ENCODE measurements around the gene GREB1.

The GREB1 gene

DNA sequence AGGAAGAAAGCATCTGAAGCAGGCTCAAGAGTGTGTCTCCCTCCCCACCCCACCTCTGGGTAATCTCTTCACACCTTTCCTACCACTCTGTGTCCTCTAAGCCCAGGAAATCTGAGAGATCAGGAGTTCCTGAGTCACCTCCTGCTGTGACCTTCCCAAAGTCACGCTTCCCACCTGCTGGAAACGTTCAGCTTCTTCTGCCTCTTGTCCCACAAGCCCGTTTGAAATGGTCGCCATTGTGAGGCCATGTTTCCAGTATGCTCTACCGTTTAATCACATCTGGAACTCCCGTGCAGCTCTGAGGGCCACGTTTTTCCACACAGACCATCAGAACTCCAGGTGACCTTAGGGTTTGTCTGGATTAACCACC lies 25.9 kb downstream of the GREB1 start:
- TF ChIP-seq, protein P1, sequence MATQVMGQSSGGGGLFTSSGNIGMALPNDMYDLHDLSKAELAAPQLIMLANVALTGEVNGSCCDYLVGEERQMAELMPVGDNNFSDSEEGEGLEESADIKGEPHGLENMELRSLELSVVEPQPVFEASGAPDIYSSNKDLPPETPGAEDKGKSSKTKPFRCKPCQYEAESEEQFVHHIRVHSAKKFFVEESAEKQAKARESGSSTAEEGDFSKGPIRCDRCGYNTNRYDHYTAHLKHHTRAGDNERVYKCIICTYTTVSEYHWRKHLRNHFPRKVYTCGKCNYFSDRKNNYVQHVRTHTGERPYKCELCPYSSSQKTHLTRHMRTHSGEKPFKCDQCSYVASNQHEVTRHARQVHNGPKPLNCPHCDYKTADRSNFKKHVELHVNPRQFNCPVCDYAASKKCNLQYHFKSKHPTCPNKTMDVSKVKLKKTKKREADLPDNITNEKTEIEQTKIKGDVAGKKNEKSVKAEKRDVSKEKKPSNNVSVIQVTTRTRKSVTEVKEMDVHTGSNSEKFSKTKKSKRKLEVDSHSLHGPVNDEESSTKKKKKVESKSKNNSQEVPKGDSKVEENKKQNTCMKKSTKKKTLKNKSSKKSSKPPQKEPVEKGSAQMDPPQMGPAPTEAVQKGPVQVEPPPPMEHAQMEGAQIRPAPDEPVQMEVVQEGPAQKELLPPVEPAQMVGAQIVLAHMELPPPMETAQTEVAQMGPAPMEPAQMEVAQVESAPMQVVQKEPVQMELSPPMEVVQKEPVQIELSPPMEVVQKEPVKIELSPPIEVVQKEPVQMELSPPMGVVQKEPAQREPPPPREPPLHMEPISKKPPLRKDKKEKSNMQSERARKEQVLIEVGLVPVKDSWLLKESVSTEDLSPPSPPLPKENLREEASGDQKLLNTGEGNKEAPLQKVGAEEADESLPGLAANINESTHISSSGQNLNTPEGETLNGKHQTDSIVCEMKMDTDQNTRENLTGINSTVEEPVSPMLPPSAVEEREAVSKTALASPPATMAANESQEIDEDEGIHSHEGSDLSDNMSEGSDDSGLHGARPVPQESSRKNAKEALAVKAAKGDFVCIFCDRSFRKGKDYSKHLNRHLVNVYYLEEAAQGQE (IDR thresholded peaks at IDR 0.05; ENCODE audit: low read depth), result no peak
- TF ChIP-seq CREB1 (IDR thresholded peaks at IDR 0.05; ENCODE audit: low read depth) (no peak), TCF12 (IDR thresholded peaks at IDR 0.05; ENCODE audit: low read depth) (no peak), EGR1 (IDR thresholded peaks at IDR 0.05) (no peak), NFIC (IDR thresholded peaks at IDR 0.05) (no peak), ZBTB7A (IDR thresholded peaks at IDR 0.05; ENCODE audit: low read depth) (no peak)

DNA sequence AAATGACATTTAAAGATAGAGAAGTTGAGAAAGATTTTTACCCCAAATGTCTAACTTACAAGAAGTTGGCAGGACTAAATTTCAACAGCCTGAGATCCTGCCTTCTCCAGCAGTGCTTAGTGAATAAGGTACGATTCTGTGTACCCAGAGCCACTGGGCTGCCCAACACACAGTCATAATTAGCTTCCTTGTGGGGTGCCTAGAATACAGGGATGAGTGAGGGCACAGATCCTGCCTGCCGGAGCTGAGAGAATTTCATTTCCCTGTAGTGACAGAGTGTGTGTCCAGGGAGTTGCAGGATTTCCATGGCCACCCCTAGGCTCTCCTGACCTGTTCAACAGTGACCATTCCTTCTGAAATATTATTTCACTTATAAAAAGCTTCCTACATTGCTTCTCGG lies 27.0 kb downstream of the GREB1 start:
- TF ChIP-seq TEAD4 (IDR thresholded peaks at IDR 0.05) (no peak), CREB1 (IDR thresholded peaks at IDR 0.05; ENCODE audit: low read depth) (no peak), EP300 (IDR thresholded peaks at IDR 0.05; ENCODE audit: borderline replicate concordance) (no peak), NFIC (IDR thresholded peaks at IDR 0.05) (no peak)
- TF ChIP-seq, protein P1 (IDR thresholded peaks at IDR 0.05; ENCODE audit: low read depth), result no peak
- TF ChIP-seq, protein P2, sequence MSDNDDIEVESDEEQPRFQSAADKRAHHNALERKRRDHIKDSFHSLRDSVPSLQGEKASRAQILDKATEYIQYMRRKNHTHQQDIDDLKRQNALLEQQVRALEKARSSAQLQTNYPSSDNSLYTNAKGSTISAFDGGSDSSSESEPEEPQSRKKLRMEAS (IDR thresholded peaks at IDR 0.05), result no peak

DNA sequence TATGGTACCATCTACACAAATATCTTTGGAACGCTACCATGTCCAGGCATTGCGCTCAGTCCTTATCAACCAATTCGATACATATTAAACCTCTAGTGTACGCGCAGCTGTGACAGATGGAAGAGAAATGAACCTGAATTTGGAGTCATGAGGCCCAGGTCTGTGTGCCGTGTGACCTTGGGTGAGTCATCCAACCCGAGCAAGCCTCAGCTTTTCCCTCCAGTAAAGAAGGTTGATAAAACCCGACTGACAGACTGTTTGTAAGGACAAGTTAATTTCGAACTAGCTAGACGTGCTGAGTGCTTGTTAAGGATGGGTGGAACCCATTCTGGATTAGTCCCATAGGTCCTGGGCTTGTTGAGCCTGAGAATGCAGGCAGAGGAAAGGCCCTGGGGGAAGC lies 28.2 kb downstream of the GREB1 start:
- TF ChIP-seq RAD21 (IDR thresholded peaks at IDR 0.05; ENCODE audit: low read depth), result no peak
- no peak for TF ChIP-seq TAF1 (IDR thresholded peaks at IDR 0.05; ENCODE audit: low read depth)
- TF ChIP-seq, protein P1 (IDR thresholded peaks at IDR 0.05; ENCODE audit: low read depth), result no peak
- TF ChIP-seq FOXM1 (IDR thresholded peaks at IDR 0.05; ENCODE audit: borderline replicate concordance, low read depth), result no peak
- TF ChIP-seq NFIC (IDR thresholded peaks at IDR 0.05), result no peak
- TF ChIP-seq YY1 (IDR thresholded peaks at IDR 0.05; ENCODE audit: low read depth), result no peak
- TF ChIP-seq ZBTB7A (IDR thresholded peaks at IDR 0.05; ENCODE audit: low read depth), result no peak
- TF ChIP-seq EP300 (IDR thresholded peaks at IDR 0.05; ENCODE audit: borderline replicate concordance), result no peak

DNA sequence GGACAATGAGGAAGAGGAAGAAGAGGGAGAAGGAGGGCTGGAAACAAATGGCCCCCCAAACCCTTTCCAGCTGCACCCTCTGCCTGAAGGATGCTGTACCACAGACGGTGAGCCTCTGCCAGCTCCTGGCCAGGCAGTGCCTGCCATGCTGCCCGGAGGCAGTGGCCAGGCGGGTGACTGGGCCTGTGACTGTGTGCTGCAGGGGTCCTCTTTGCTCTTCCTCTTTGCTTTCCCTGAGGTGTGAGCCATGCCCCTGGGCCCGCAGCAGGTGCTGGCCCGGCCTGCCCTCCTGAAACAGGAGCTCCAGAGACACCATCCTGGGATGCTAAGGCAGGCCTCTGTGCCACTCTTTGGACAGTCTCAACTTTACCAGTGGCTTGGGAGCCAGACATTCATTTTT lies 28.6 kb downstream of the GREB1 start:
- TF ChIP-seq RAD21 (IDR thresholded peaks at IDR 0.05; ENCODE audit: low read depth) (no peak), TAF1 (IDR thresholded peaks at IDR 0.05; ENCODE audit: low read depth) (no peak)

DNA sequence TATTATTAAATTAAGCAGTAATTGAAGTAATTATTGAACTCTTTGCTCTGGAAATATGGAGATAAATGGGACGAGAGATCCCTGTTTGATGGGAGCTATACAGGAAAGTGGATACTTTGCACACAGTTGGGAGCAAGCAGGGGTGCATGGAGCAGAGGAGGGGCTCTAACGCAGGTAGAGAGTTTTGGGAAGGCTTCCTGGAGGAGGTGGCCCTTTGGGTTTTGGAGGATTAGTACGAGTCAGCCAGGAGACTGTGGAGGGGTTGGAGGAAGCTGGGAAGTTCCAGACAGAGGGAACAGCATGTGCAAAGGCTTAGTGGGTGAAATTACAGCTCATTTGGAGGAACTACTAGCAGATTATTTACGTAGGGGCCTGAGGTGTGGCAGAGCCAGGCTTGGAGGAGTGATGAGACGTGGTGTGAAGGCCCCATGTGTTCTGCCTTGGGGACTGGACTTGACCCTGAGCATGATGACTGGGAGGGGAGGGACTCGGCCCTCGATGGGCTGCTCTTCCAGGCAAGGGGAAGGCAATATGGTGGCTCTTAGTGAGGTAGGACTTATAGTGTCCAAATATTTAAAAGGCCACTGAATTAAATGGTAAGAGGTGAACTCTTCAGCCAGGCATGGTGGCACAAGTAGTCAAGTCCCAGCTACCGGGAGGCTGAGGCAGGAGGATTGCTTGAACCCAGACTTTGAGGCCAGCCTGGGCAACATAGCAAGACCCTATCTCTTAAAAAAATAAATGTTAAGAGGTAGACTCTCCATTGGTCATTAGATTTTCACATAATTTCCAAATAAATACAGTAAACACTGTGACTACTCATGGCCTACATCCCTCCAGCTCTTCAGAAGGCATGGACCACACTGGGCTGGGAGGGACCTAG lies 30.2 kb downstream of the GREB1 start:
- no peak for TF ChIP-seq TEAD4 (IDR thresholded peaks at IDR 0.05)

DNA sequence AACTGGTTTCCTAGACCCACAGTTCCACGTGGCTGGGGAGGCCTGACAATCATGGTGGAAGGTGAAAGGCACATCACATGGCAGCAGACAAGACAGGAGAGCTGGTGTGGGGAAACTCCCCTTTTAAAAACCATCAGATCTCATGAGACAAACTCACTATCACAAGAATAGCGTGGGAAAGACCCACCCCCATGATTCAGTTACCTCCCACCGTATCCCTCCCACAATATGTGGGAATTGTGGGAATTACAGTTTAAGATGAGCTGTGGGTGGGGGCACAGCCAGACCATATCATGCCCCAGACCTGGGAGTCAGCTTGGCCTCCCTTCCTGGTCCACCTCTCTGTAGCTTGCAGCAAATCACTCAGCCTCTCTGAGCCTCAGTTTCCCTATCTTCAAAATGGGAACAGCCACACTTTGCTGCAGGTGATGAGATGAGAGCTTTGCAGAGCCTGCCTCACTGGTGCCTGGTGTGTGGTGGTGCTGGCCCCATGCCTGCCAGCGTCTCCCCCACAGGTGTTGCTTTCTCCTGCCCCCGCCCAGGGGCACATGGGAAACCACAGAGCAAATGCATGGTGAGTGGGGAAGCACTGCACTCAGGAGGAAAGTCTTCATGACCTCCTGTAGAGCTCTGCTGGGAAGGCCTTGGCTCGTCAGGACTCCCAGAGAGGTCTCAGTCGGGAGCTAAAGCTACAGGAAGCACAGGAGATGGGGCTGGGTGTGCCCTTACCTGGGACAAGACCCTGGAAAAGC lies 31.1 kb downstream of the GREB1 start:
- TF ChIP-seq ZBTB7A (IDR thresholded peaks at IDR 0.05; ENCODE audit: low read depth) (no peak), TEAD4 (IDR thresholded peaks at IDR 0.05) (no peak), EP300 (IDR thresholded peaks at IDR 0.05; ENCODE audit: borderline replicate concordance) (no peak), NFIC (IDR thresholded peaks at IDR 0.05) (no peak), CREB1 (IDR thresholded peaks at IDR 0.05; ENCODE audit: low read depth) (no peak), TAF1 (IDR thresholded peaks at IDR 0.05; ENCODE audit: low read depth) (no peak), CEBPB (IDR thresholded peaks at IDR 0.05) (no peak), TCF12 (IDR thresholded peaks at IDR 0.05; ENCODE audit: low read depth) (no peak), RAD21 (IDR thresholded peaks at IDR 0.05; ENCODE audit: low read depth) (no peak), USF1 (IDR thresholded peaks at IDR 0.05) (no peak), FOXM1 (IDR thresholded peaks at IDR 0.05; ENCODE audit: borderline replicate concordance, low read depth) (no peak), EGR1 (IDR thresholded peaks at IDR 0.05) (no peak), YY1 (IDR thresholded peaks at IDR 0.05; ENCODE audit: low read depth) (no peak)
- TF ChIP-seq, protein P2 (IDR thresholded peaks at IDR 0.05), result no peak
- TF ChIP-seq, protein P1 (IDR thresholded peaks at IDR 0.05; ENCODE audit: low read depth), result no peak
